Pancreas (tissue), 10 donors: ENCODE results near the gene DCC. TPM values are rescaled to one million over a fixed set of nuclear protein-coding genes. Genes with fewer than 3 reads are reported as not detected.

Experiments
- ATAC-seq, 4 donors: fragments of 200-7000 bp; cut with Tn5 transposase; one replicate each; pipeline versions ENCODE4 v1.8.0 to v1.9.1; 2020; ENCODE audit warnings: mild to moderate bottlenecking in 4 of 4, moderate library complexity in 4 of 4
- DNase-seq, 6 donors: peaks; one replicate each; pipeline ENCODE4 v3.0.0-alpha.2; 2020
- FAIRE-seq: peaks from 2 replicates; lab custom pipeline; 2012; peaks lifted over from hg19 to GRCh38; lab: Jason Lieb, UNC
- H3K27ac ChIP-seq, 4 donors: fragments of 200-600 bp; sonication (generic); 1 replicate in 3 of 4; 2 replicates in 1 of 4; pipeline versions ENCODE4 v1.5.0 to v1.8.0; 2020
- H3K27me3 ChIP-seq, 4 donors: fragments of 200-600 bp; one replicate each; pipeline ENCODE4 v1.8.0; 2021
- H3K36me3 ChIP-seq, 3 donors: fragments of 200-600 bp; sonication (generic) in 1 of 3; one replicate each; pipeline versions ENCODE4 v1.5.0 to v1.8.0; 2020 to 2021
- H3K4me1 ChIP-seq, 3 donors: fragments of 200-600 bp; one replicate each; pipeline ENCODE4 v1.8.0; 2021
- H3K4me3 ChIP-seq, 4 donors: fragments of 200-600 bp; sonication (generic) in 2 of 4; one replicate each; pipeline versions ENCODE4 v1.5.0 to v1.8.0; 2020 to 2021
- H3K9me3 ChIP-seq, 4 donors: fragments of 200-600 bp; one replicate each; pipeline ENCODE4 v1.8.0; 2021
- WGBS, 2 donors: extraction: QIAGEN DNeasy Blood & Tissue Kit; methylation state at CpG; one replicate each; pipeline ENCODE4 v1.1.7; 2013; 5-methylcytosine and 5-hydroxymethylcytosine counted together
- intact Hi-C, 3 donors: fragments of 100-400 bp; cut with DNase I; formaldehyde crosslinking; loops; one replicate each; pipeline versions ENCODE4 v1.11.1 to v1.14.2; 2022
- polyA plus RNA-seq, 2 donors: library from polyadenylated mRNA; stranded (reverse); fragments of 200-250 nt; gene quantifications; one replicate each; pipeline ENCODE4 v1.2.3, GENCODE V29; 2013
- total RNA-seq, 6 donors: library from RNA; stranded (reverse); fragmentation: NEBNext Ultra II Directional in 4 of 6; extraction: Animal tissue kit (Norgen Biotek cat#: 25700) in 4 of 6; gene quantifications; one replicate each; pipeline versions ENCODE4 v1.2.1 to v1.2.4, GENCODE V29; 2021 to 2023
- TF ChIP-seq, protein P1 (sequence below), 4 donors: fragments of 200-600 bp; sonication (generic) in 3 of 4; IDR thresholded peaks; one replicate each; pipeline versions ENCODE4 v1.5.0 to v1.8.0; 2021; ENCODE audit warnings: antibody characterized with exemption in 4 of 4
- donor health status: healthy with polysubstance abuse.
- donor health status: DM: no; HTN: no; CAD: no; lungs with moderate emphysema.
- donor health status: DM: no; HTN: no; CAD: no.
- donor health status: control.
- donor health status: control.
- donor health status: Bipolar disorder and iron deficiency.
- donor health status: DM: yes; HTN: yes; CAD: no.
- donor health status: DM: no; HTN: no; CAD: no.
- donor health status: DM: no; HTN: no; CAD: no.
- donor health status: DM: yes; HTN: yes; CAD: no.

The DCC gene
- total and polyA plus RNA-seq, 8 donors: 0.18 to 0.44 (median 0.28) TPM; not detected in 1

GRCh38 chr18:52489396-52490306 lies 149.7 kb downstream of the DCC start:
- intact Hi-C loops: no loop called here
- H3K36me3 ChIP-seq: no peaks in the 10 kb centered on the region
- H3K27me3 ChIP-seq: no peaks in the 10 kb centered on the region
- H3K27ac ChIP-seq: no peak overlapping the region
- no peak for FAIRE-seq
- ATAC-seq: no peak
- H3K4me1 ChIP-seq: no peaks in the 10 kb centered on the region
- H3K4me3 ChIP-seq: no peak overlapping the region
- TF ChIP-seq, protein P1, sequence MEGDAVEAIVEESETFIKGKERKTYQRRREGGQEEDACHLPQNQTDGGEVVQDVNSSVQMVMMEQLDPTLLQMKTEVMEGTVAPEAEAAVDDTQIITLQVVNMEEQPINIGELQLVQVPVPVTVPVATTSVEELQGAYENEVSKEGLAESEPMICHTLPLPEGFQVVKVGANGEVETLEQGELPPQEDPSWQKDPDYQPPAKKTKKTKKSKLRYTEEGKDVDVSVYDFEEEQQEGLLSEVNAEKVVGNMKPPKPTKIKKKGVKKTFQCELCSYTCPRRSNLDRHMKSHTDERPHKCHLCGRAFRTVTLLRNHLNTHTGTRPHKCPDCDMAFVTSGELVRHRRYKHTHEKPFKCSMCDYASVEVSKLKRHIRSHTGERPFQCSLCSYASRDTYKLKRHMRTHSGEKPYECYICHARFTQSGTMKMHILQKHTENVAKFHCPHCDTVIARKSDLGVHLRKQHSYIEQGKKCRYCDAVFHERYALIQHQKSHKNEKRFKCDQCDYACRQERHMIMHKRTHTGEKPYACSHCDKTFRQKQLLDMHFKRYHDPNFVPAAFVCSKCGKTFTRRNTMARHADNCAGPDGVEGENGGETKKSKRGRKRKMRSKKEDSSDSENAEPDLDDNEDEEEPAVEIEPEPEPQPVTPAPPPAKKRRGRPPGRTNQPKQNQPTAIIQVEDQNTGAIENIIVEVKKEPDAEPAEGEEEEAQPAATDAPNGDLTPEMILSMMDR (IDR thresholded peaks at IDR 0.05): no peak
- no peak for DNase-seq
- H3K9me3 ChIP-seq: peaks cover 0 to 4% (median 0%) of the 10 kb centered on the region in 4 donors
- WGBS, 2 donors: 37 to 42% methylated on average over 4 of the region's 4 CpGs

DNA sequence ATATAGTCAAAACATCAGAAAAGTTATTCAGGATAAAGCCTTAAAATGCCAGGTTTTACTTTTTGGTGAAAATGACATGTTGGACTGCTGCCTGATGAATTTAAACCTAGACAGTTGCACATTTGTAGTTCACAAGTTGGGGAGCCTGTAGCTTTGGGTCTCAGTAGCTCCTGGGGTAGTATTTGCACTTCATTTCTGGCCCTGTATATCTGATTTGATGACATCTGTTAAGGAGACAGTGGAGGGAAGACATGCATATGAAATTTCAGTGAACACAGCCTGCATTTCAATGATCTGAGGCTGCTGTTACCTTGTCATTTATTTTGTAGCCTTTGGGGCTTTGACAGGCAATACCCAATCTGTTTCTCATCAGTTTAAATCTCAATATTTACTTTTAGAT lies 156.4 kb downstream of the DCC start:
- TF ChIP-seq, protein P1 (IDR thresholded peaks at IDR 0.05): no peak
- DNase-seq: no peak
- H3K27me3 ChIP-seq: no peaks in the 10 kb centered on the region
- no peaks in the 10 kb centered on the region for H3K4me1 ChIP-seq
- no peak overlapping the region for H3K27ac ChIP-seq
- no peak overlapping the region for H3K4me3 ChIP-seq
- intact Hi-C loops: no loop called here
- H3K9me3 ChIP-seq: peaks cover 0 to 4% (median 0%) of the 10 kb centered on the region in 4 donors
- H3K36me3 ChIP-seq: no peaks in the 10 kb centered on the region
- no peak for FAIRE-seq
- no peak for ATAC-seq

DNA sequence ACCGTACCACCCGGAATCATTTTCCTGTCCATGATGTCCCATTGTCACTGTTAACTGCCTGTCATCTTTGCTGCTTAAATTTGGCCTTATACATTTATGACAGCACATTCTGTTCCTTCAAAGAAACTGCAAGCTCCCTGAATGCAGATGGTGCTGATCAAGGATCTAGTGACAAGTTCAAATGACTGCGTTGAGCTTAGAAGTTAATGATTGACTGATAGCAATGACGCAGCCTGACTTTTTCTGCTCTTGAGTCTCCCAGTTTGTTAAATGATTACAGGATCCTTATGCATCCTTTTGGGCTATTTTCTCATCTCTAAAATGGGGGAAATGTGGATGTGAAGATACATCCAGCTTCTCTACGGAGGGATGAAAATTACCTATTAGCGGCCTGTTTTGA lies 159.0 kb downstream of the DCC start:
- no peaks in the 10 kb centered on the region for H3K4me1 ChIP-seq
- peak in 1 of 6 donors; percentile 12 for DNase-seq
- ATAC-seq: peak in 3 of 4 donors; percentile 69 to 81 (median 72)
- no peaks in the 10 kb centered on the region for H3K27me3 ChIP-seq
- H3K4me3 ChIP-seq: no peak overlapping the region
- H3K36me3 ChIP-seq: no peaks in the 10 kb centered on the region
- no peaks in the 10 kb centered on the region for H3K9me3 ChIP-seq
- FAIRE-seq: no peak
- WGBS, 2 donors: 49 to 54% methylated on average over 6 of the region's 6 CpGs
- no peak overlapping the region for H3K27ac ChIP-seq
- intact Hi-C loops: no loop called here
- TF ChIP-seq, protein P1 (IDR thresholded peaks at IDR 0.05): no peak

DNA sequence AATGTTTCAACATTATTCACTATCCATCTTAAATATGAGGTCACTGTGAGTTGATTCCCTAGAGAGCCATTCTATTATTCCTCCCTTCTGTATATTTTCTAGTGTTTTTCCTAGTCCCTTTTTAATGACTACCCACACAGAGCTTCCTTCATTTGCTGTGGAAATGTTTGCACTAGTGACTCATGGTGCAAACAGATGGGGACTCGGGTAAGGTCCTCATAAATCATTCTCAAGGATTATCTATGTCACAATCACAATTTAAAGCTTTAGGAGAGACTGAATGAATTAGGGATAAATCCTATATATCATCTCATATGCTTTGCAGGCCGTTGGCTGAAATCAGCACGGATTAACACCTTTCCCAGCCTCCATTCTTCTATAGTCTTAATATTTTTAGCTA lies 159.6 kb downstream of the DCC start:
- TF ChIP-seq, protein P1 (IDR thresholded peaks at IDR 0.05): no peak

DNA sequence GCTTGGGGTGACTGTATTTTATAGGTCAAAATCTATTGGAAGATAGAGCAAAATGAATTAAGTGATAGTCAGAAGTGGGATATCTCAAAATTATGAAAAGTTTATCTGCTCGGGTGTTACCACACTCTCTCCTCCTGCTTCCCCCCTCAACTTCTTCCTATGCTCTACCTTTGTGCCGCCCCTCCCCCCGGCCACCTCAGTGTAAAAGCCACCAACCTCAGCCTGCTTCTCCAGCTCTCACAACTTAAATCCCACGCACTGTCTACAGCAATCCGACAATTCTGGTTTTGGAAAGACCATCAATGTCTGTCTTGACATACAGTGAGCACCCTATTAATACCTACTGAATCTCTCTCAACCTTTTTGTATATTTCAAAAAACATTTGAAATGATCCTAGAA lies 164.6 kb downstream of the DCC start:
- no peak for ATAC-seq
- H3K4me1 ChIP-seq: no peaks in the 10 kb centered on the region
- no peaks in the 10 kb centered on the region for H3K36me3 ChIP-seq
- H3K9me3 ChIP-seq: no peaks in the 10 kb centered on the region
- no peak for DNase-seq
- FAIRE-seq: no peak
- TF ChIP-seq, protein P1 (IDR thresholded peaks at IDR 0.05): no peak
- WGBS, 2 donors: 68 to 81% methylated on average over 5 of the region's 5 CpGs
- no peak overlapping the region for H3K27ac ChIP-seq
- no peaks in the 10 kb centered on the region for H3K27me3 ChIP-seq
- H3K4me3 ChIP-seq: no peak overlapping the region
- intact Hi-C loops: no loop called here

More for the DNA sequence above, 159.6 kb downstream of the DCC start:
- Histone ChIP-seq H3K36me3 (no peaks in the 10 kb centered on the region), H3K27me3 (no peaks in the 10 kb centered on the region), H3K27ac (no peak overlapping the region), H3K9me3 (no peaks in the 10 kb centered on the region), H3K4me3 (no peak overlapping the region), H3K4me1 (no peaks in the 10 kb centered on the region)
- no peak for FAIRE-seq
- no peak for DNase-seq
- peak; percentile 50 to 79 (median 66) for ATAC-seq
- 40 to 45% methylated on average over 3 of the region's 3 CpGs for WGBS, 2 donors
- intact Hi-C loops: no loop called here
